ENCODE measurements around the gene CEP97.

DNA sequence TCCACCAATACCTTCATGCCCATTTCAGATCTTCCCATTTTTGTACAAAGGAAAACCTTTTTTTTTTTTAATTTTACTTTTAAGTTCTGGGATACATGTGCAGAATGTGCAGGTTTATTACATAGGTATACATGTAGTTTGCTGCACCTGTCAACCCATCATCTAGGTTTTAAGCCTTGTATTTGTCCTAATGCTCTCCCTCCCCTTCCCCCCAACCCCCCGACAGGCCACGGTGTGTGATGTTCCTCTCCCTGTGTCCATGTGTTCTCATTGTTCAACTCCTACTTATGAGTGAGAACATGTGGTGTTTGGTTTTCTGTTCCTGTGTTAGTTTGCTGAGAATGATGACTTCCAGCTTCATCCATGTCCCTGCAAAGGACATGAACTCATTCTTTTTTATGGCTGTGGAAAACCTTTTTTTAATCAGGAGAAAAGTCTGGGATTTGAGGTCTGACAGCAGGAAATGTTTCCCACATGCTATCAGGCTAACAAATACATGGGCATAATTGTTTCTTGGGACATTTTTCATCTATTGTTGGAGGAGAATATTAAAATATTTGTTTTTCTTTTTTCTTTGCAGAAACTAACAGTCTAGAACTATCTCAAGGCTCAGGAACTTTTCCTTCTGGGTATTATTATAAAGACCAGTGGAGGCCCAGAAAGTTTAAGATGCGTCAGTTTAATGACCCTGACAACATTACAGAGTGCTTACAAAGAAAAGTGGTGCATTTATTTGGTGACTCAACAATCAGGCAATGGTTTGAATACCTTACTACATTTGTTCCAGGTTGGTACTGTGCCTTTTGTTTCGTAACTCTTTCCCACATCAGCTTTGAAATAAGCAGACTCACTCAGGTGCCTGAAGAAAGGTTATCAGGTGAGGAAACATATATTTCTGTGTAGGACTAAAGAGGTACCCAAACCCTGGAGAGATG is 92.1 kb downstream of the CEP97 start:
- TF ChIP-seq, protein P1, sequence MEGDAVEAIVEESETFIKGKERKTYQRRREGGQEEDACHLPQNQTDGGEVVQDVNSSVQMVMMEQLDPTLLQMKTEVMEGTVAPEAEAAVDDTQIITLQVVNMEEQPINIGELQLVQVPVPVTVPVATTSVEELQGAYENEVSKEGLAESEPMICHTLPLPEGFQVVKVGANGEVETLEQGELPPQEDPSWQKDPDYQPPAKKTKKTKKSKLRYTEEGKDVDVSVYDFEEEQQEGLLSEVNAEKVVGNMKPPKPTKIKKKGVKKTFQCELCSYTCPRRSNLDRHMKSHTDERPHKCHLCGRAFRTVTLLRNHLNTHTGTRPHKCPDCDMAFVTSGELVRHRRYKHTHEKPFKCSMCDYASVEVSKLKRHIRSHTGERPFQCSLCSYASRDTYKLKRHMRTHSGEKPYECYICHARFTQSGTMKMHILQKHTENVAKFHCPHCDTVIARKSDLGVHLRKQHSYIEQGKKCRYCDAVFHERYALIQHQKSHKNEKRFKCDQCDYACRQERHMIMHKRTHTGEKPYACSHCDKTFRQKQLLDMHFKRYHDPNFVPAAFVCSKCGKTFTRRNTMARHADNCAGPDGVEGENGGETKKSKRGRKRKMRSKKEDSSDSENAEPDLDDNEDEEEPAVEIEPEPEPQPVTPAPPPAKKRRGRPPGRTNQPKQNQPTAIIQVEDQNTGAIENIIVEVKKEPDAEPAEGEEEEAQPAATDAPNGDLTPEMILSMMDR (optimal IDR thresholded peaks at IDR 0.05 in 1 of 3, IDR thresholded peaks at IDR 0.05 in 1 of 3, conservative IDR thresholded peaks at IDR 0.05 in 1 of 3; ENCODE audit: extremely low read depth in 1 of 3, insufficient read depth in 2 of 3, low read length in 3 of 3) = no peak
- TF ChIP-seq EZH2 (IDR thresholded peaks at IDR 0.05; ENCODE audit: low read length) = no peak

Data from keratinocyte (primary cell).